NOMO-1 treated with DMSO at 0.1 percent for 48 hours (cell line): ENCODE data around the gene CEP164.
"Not testable (repeated sequence)": the region's sequence is repeated elsewhere in the genome, so short reads cannot be mapped to it uniquely, and the experiment has no call there.

Experiments
- DNase-seq: peaks from one replicate; lab custom pipeline; 2025; ENCODE audit not compliant: unreplicated experiment; lab: John Stamatoyannopoulos, UW

Gene CEP164

GRCh38 chr11:117392001-117392690 lies 64.5 kb downstream of the CEP164 start:
- DNase-seq, result no peak

GRCh38 chr11:117392979-117393378 lies 65.3 kb downstream of the CEP164 start:
- no peak for DNase-seq

- DNase-seq, result no peak
These were observed 66.7 kb downstream of the CEP164 start for GRCh38 chr11:117394221-117394925.

GRCh38 chr11:117395476-117395875 lies 67.8 kb downstream of the CEP164 start:
- DNase-seq, result no peak

- no peak for DNase-seq
These were observed 69.3 kb downstream of the CEP164 start for GRCh38 chr11:117396970-117397369.

- not testable (repeated sequence) for DNase-seq
These were observed 71.0 kb downstream of the CEP164 start for GRCh38 chr11:117398618-117399017.

GRCh38 chr11:117399100-117399840 lies 71.6 kb downstream of the CEP164 start:
- DNase-seq, result not testable (repeated sequence)

- not testable (repeated sequence) for DNase-seq
These were observed 78.2 kb downstream of the CEP164 start for GRCh38 chr11:117405898-117406297.

- no peak for DNase-seq
These were observed 79.4 kb downstream of the CEP164 start for GRCh38 chr11:117407016-117407415.

- no peak for DNase-seq
These were observed 80.7 kb downstream of the CEP164 start for GRCh38 chr11:117408356-117408755.

GRCh38 chr11:117409511-117409910 lies 81.9 kb downstream of the CEP164 start:
- DNase-seq, result no peak

- DNase-seq, result no peak
These were observed 82.6 kb downstream of the CEP164 start for GRCh38 chr11:117410238-117410637.

- DNase-seq, result no peak
These were observed 83.4 kb downstream of the CEP164 start for GRCh38 chr11:117410861-117411710.

GRCh38 chr11:117411736-117412135 lies 84.1 kb downstream of the CEP164 start:
- no peak for DNase-seq

- DNase-seq, result no peak
These were observed 84.5 kb downstream of the CEP164 start for GRCh38 chr11:117412176-117412575.

GRCh38 chr11:117412653-117413275 lies 85.1 kb downstream of the CEP164 start:
- no peak for DNase-seq

- no peak for DNase-seq
These were observed 86.0 kb downstream of the CEP164 start for GRCh38 chr11:117413616-117414015.

GRCh38 chr11:117414724-117415123 lies 87.1 kb downstream of the CEP164 start:
- no peak for DNase-seq

GRCh38 chr11:117415358-117415896 lies 87.8 kb downstream of the CEP164 start:
- DNase-seq, result no peak

- no peak for DNase-seq
These were observed 89.7 kb downstream of the CEP164 start for GRCh38 chr11:117417342-117417741.
